Measurements from ENCODE around the gene RPN2. TPM values are rescaled to one million over a fixed set of nuclear protein-coding genes. Genes with fewer than 3 reads are reported as not detected.

RPN2 gene
- total and polyA plus RNA-seq, 2 donors (not counting 1 experiment from before 2014, with no cell fraction given): 262 to 414 TPM

DNA sequence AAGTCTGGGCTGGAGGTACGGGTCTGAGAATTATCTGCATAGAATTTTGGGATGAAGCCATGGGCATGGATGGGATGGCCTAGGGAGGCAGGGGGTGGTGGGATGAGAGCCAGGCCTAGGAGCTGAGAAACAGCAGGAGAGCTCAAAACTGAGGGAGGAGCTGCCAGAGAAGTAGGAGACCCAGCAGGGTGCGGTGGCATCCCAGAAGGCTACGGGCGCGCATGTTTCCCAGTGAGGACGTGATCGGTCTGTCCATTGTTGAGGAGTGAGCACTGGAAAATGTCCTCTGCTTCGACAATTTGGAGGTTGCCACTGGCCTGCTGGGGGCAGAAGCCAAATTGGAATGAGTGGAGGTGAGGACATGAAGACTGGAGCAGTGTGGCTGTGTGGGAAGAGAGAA is 14.7 kb downstream of the RPN2 start:
- Histone ChIP-seq H3K9ac (ENCODE audit: insufficient read depth, low read length) (no peak overlapping the region), H3K4me3 (replicated peaks in 1 of 4; ENCODE audit: control extremely low read depth in 1 of 4, insufficient read depth in 1 of 4, low read depth in 3 of 4, low read length in 4 of 4) (no peak overlapping the region), H3K27ac (ENCODE audit: insufficient read depth, low read length) (no peak overlapping the region), H2AFZ (ENCODE audit: low read length) (no peak overlapping the region), H3K9me3 (ENCODE audit: control insufficient read depth, insufficient read depth, low read depth, low read length) (no peaks in the 10 kb centered on the region), H3K4me1 (ENCODE audit: control insufficient read depth, extremely low read depth, insufficient read depth, low read length) (peaks cover 2% of the 10 kb centered on the region), H3K4me2 (ENCODE audit: extremely low read depth, insufficient read depth, low read length) (no peak overlapping the region), H3K36me3 (ENCODE audit: control insufficient read depth, insufficient read depth, low read length) (peaks cover 2% of the 10 kb centered on the region), H3K27me3 (ENCODE audit: control insufficient read depth, insufficient read depth, low read length) (no peaks in the 10 kb centered on the region), H4K20me1 (ENCODE audit: control insufficient read depth, extremely low read depth, insufficient read depth, low read length) (peaks cover 2% of the 10 kb centered on the region), H3K79me2 (ENCODE audit: control insufficient read depth, insufficient read depth, low read length) (peaks cover 65% of the 10 kb centered on the region)
- DNase-seq (ENCODE audit: low read depth in 2 of 2): no peak
- no peak for TF ChIP-seq EZH2 (IDR thresholded peaks at IDR 0.05; ENCODE audit: low read length, missing control alignments)
- TF ChIP-seq CTCF (conservative IDR thresholded peaks at IDR 0.05 in 1 of 2, IDR thresholded peaks at IDR 0.05 in 1 of 2; ENCODE audit: low read depth in 1 of 2, low read length in 2 of 2): no peak

GRCh38 chr20:37194621-37195417 is 15.7 kb downstream of the RPN2 start:
- TF ChIP-seq CTCF (conservative IDR thresholded peaks at IDR 0.05 in 1 of 2, IDR thresholded peaks at IDR 0.05 in 1 of 2; ENCODE audit: low read depth in 1 of 2, low read length in 2 of 2) (no peak), EZH2 (IDR thresholded peaks at IDR 0.05; ENCODE audit: low read length, missing control alignments) (no peak)
- H3K36me3 ChIP-seq (ENCODE audit: control insufficient read depth, insufficient read depth, low read length): peaks cover 8% of the 10 kb centered on the region
- peaks cover 64% of the 10 kb centered on the region for H3K79me2 ChIP-seq (ENCODE audit: control insufficient read depth, insufficient read depth, low read length)
- H3K9me3 ChIP-seq (ENCODE audit: control insufficient read depth, insufficient read depth, low read depth, low read length): no peaks in the 10 kb centered on the region
- H3K4me2 ChIP-seq (ENCODE audit: extremely low read depth, insufficient read depth, low read length): no peak overlapping the region
- no peak overlapping the region for H3K9ac ChIP-seq (ENCODE audit: insufficient read depth, low read length)
- H3K27me3 ChIP-seq (ENCODE audit: control insufficient read depth, insufficient read depth, low read length): no peaks in the 10 kb centered on the region
- no peak for DNase-seq (ENCODE audit: low read depth in 2 of 2)
- peaks cover 2% of the 10 kb centered on the region for H4K20me1 ChIP-seq (ENCODE audit: control insufficient read depth, extremely low read depth, insufficient read depth, low read length)
- peaks cover 2% of the 10 kb centered on the region for H3K4me1 ChIP-seq (ENCODE audit: control insufficient read depth, extremely low read depth, insufficient read depth, low read length)
- H3K4me3 ChIP-seq (replicated peaks in 1 of 4; ENCODE audit: control extremely low read depth in 1 of 4, insufficient read depth in 1 of 4, low read depth in 3 of 4, low read length in 4 of 4): no peak overlapping the region
- H3K27ac ChIP-seq (ENCODE audit: insufficient read depth, low read length): no peak overlapping the region
- no peak overlapping the region for H2AFZ ChIP-seq (ENCODE audit: low read length)

DNA sequence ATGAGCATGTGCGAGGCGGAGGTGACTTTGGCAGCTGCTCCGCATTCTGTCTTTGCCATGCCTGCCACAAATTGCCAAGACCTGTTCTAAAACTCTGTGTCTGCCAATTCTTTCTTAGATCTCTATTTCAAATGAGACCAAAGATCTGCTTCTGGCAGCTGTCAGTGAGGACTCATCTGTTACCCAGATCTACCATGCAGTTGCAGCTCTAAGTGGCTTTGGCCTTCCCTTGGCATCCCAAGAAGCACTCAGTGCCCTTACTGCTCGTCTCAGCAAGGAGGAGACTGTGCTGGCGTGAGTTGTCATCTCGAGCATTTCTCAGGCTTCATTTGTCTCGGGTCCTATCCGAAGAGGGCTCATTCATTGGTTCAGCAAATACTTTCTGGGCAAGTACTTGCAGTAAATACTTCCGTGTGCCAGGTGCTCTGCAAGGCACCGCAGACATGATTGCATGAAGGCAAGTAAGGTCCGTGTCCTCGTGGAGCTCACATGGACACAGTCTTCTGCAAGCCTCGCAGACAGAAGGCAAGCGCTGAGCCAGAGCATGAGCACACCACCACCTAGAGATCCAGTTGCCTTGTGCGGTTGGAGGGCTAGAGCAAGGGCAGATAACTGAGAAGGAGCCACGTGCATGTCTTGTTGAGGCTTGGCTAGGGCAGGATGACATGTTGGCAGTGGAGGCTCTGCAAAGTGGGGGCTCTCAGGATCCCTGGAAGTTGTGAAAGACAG is 20.0 kb downstream of the RPN2 start:
- H3K9ac ChIP-seq (ENCODE audit: insufficient read depth, low read length): no peak overlapping the region
- H3K4me3 ChIP-seq (replicated peaks in 1 of 4; ENCODE audit: control extremely low read depth in 1 of 4, insufficient read depth in 1 of 4, low read depth in 3 of 4, low read length in 4 of 4): no peak overlapping the region
- no peak overlapping the region for H2AFZ ChIP-seq (ENCODE audit: low read length)
- H3K27ac ChIP-seq (ENCODE audit: insufficient read depth, low read length): no peak overlapping the region
- DNase-seq (ENCODE audit: low read depth in 2 of 2): no peak
- H3K9me3 ChIP-seq (ENCODE audit: control insufficient read depth, insufficient read depth, low read depth, low read length): no peaks in the 10 kb centered on the region
- peaks cover 13% of the 10 kb centered on the region for H3K36me3 ChIP-seq (ENCODE audit: control insufficient read depth, insufficient read depth, low read length)
- H3K4me2 ChIP-seq (ENCODE audit: extremely low read depth, insufficient read depth, low read length): no peak overlapping the region
- no peaks in the 10 kb centered on the region for H3K27me3 ChIP-seq (ENCODE audit: control insufficient read depth, insufficient read depth, low read length)
- peaks cover 7% of the 10 kb centered on the region for H3K4me1 ChIP-seq (ENCODE audit: control insufficient read depth, extremely low read depth, insufficient read depth, low read length)
- peaks cover 40% of the 10 kb centered on the region for H3K79me2 ChIP-seq (ENCODE audit: control insufficient read depth, insufficient read depth, low read length)
- TF ChIP-seq EZH2 (IDR thresholded peaks at IDR 0.05; ENCODE audit: low read length, missing control alignments): no peak
- no peak for TF ChIP-seq CTCF (conservative IDR thresholded peaks at IDR 0.05 in 1 of 2, IDR thresholded peaks at IDR 0.05 in 1 of 2; ENCODE audit: low read depth in 1 of 2, low read length in 2 of 2)
- peaks cover 2% of the 10 kb centered on the region for H4K20me1 ChIP-seq (ENCODE audit: control insufficient read depth, extremely low read depth, insufficient read depth, low read length)

All from fibroblast of lung (primary cell).